Neural progenitor cell (in vitro differentiated cells): ENCODE data around the gene LRRC26.

Source experiments
- CTCF ChIP-seq: fragments of 200-600 bp; sonication (generic); IDR thresholded peaks from 2 replicates; pipeline ENCODE4 v1.5.1; 2017; ENCODE audit warnings: antibody characterized with exemption, mild to moderate bottlenecking
- EZH2phosphoT487 ChIP-seq: fragments of 200-600 bp; sonication (generic); IDR thresholded peaks from 2 replicates; pipeline ENCODE4 v1.6.1; 2017; ENCODE audit warnings: antibody characterized with exemption

GRCh38 chr9:137190315-137190856 lies 20.5 kb upstream of the LRRC26 start:
- no peak for TF ChIP-seq CTCF
- no peak for TF ChIP-seq EZH2phosphoT487
